MM.1S (cell line): ENCODE measurements around the gene TRAF3.

Experiments used
- DNase-seq: peaks from one replicate; pipeline ENCODE4 v3.0.0-alpha.2; 2015
- H2AFZ ChIP-seq: fragments of 300-600 bp; sonication (generic); 2 replicates; pipeline ENCODE4 v1.6.0; 2016; ENCODE audit warnings: antibody characterized with exemption, low read length
- H3F3A ChIP-seq: fragments of 300-600 bp; sonication (generic); 2 replicates; pipeline ENCODE4 v1.6.1; 2016; ENCODE audit warnings: mild to moderate bottlenecking, antibody characterized with exemption, low read length, moderate library complexity, mixed read lengths; ENCODE audit not compliant: insufficient read depth
- H3K27ac ChIP-seq: fragments of 300-600 bp; sonication (generic); 2 replicates; pipeline ENCODE4 v1.5.1; 2016; ENCODE audit warnings: mild to moderate bottlenecking, low read length
- H3K27me3 ChIP-seq: fragments of 300-600 bp; sonication (generic); replicated peaks from 2 replicates; pipeline ENCODE4 v1.6.0; 2016; ENCODE audit warnings: low read length; ENCODE audit not compliant: insufficient read depth
- H3K36me3 ChIP-seq: fragments of 300-600 bp; sonication (generic); replicated peaks from 2 replicates; pipeline ENCODE4 v1.6.1; 2016; ENCODE audit warnings: mild to moderate bottlenecking, low read length, mixed read lengths; ENCODE audit not compliant: insufficient read depth
- H3K4me1 ChIP-seq: fragments of 300-600 bp; sonication (generic); 2 replicates; pipeline ENCODE4 v1.6.1; 2016; ENCODE audit warnings: low read length, mixed read lengths
- H3K4me2 ChIP-seq: fragments of 300-600 bp; sonication (generic); 2 replicates; pipeline ENCODE4 v1.6.0; 2016; ENCODE audit warnings: low read depth, low read length
- H3K4me3 ChIP-seq: fragments of 300-600 bp; sonication (generic); 2 replicates; pipeline ENCODE4 v1.5.1; 2016; ENCODE audit warnings: low read length, mixed read lengths
- H3K79me2 ChIP-seq: fragments of 300-600 bp; sonication (generic); 2 replicates; pipeline ENCODE4 v1.6.1; 2016; ENCODE audit warnings: mixed run types, low read length, mixed read lengths
- H3K9ac ChIP-seq: fragments of 300-600 bp; sonication (generic); 2 replicates; pipeline ENCODE4 v1.6.1; 2016; ENCODE audit warnings: low read length, mixed read lengths
- H3K9me2 ChIP-seq: fragments of 300-600 bp; sonication (generic); replicated peaks from 2 replicates; pipeline ENCODE4 v1.6.1; 2016; ENCODE audit warnings: mild to moderate bottlenecking, low read length, mixed read lengths; ENCODE audit not compliant: insufficient read depth
- H3K9me3 ChIP-seq: fragments of 300-600 bp; sonication (generic); replicated peaks from 2 replicates; pipeline ENCODE4 v1.6.1; 2016; ENCODE audit warnings: mild to moderate bottlenecking, low read length, mixed read lengths; ENCODE audit not compliant: insufficient read depth
- H4K20me1 ChIP-seq: fragments of 300-600 bp; sonication (generic); 2 replicates; pipeline ENCODE4 v1.6.1; 2016; ENCODE audit warnings: mild to moderate bottlenecking, low read length, moderate library complexity, mixed read lengths; ENCODE audit not compliant: insufficient read depth
- EZH2 ChIP-seq: fragments of 300-600 bp; sonication (generic); optimal IDR thresholded peaks from 2 replicates; pipeline ENCODE3; 2017; ENCODE audit warnings: low read depth, mild to moderate bottlenecking, antibody characterized with exemption, low read length, mixed read lengths
- EZH2phosphoT487 ChIP-seq: fragments of 300-600 bp; sonication (generic); IDR thresholded peaks from 2 replicates; pipeline ENCODE4 v1.6.1; 2018; ENCODE audit warnings: antibody characterized with exemption, low read length
- TF ChIP-seq, protein P1 (sequence below): fragments of 300-600 bp; sonication (generic); IDR thresholded peaks from 2 replicates; pipeline ENCODE4 v1.5.1; 2016; ENCODE audit warnings: antibody characterized with exemption, low read length, mixed read lengths

TRAF3 gene

GRCh38 chr14:102911991-102912761, 134.9 kb downstream of the TRAF3 start:
- Histone ChIP-seq H3K27ac (no peak overlapping the region), H3K4me2 (no peak overlapping the region), H3F3A (no peaks in the 10 kb centered on the region), H3K9me3 (no peaks in the 10 kb centered on the region), H3K27me3 (no peaks in the 10 kb centered on the region), H3K4me1 (no peaks in the 10 kb centered on the region), H3K9ac (no peak overlapping the region), H2AFZ (no peak overlapping the region), H3K9me2 (no peaks in the 10 kb centered on the region), H3K79me2 (no peaks in the 10 kb centered on the region), H4K20me1 (no peaks in the 10 kb centered on the region), H3K36me3 (no peaks in the 10 kb centered on the region), H3K4me3 (no peak overlapping the region)
- DNase-seq = no peak
- TF ChIP-seq EZH2phosphoT487 (no peak), EZH2 (no peak)
- TF ChIP-seq, protein P1, sequence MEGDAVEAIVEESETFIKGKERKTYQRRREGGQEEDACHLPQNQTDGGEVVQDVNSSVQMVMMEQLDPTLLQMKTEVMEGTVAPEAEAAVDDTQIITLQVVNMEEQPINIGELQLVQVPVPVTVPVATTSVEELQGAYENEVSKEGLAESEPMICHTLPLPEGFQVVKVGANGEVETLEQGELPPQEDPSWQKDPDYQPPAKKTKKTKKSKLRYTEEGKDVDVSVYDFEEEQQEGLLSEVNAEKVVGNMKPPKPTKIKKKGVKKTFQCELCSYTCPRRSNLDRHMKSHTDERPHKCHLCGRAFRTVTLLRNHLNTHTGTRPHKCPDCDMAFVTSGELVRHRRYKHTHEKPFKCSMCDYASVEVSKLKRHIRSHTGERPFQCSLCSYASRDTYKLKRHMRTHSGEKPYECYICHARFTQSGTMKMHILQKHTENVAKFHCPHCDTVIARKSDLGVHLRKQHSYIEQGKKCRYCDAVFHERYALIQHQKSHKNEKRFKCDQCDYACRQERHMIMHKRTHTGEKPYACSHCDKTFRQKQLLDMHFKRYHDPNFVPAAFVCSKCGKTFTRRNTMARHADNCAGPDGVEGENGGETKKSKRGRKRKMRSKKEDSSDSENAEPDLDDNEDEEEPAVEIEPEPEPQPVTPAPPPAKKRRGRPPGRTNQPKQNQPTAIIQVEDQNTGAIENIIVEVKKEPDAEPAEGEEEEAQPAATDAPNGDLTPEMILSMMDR = no peak

- no peaks in the 10 kb centered on the region for H4K20me1 ChIP-seq
- H3K79me2 ChIP-seq = no peaks in the 10 kb centered on the region
- H3K9me3 ChIP-seq = no peaks in the 10 kb centered on the region
- no peak overlapping the region for H3K27ac ChIP-seq
- no peaks in the 10 kb centered on the region for H3K4me1 ChIP-seq
- H3K4me2 ChIP-seq = no peak overlapping the region
- H3K9ac ChIP-seq = no peak overlapping the region
- DNase-seq = no peak
- no peak overlapping the region for H2AFZ ChIP-seq
- H3F3A ChIP-seq = no peaks in the 10 kb centered on the region
- no peak overlapping the region for H3K4me3 ChIP-seq
- no peaks in the 10 kb centered on the region for H3K9me2 ChIP-seq
- no peaks in the 10 kb centered on the region for H3K27me3 ChIP-seq
- H3K36me3 ChIP-seq = no peaks in the 10 kb centered on the region
- TF ChIP-seq EZH2phosphoT487 = no peak
- TF ChIP-seq, protein P1 = no peak
- TF ChIP-seq EZH2 = no peak
These were observed 136.3 kb downstream of the TRAF3 start for GRCh38 chr14:102913341-102914211.

GRCh38 chr14:102914474-102915291, 137.4 kb downstream of the TRAF3 start:
- DNase-seq = no peak
- Histone ChIP-seq H2AFZ (no peak overlapping the region), H3K79me2 (no peaks in the 10 kb centered on the region), H3K36me3 (no peaks in the 10 kb centered on the region), H3K27ac (no peak overlapping the region), H3K9ac (no peak overlapping the region), H3F3A (no peaks in the 10 kb centered on the region), H3K9me2 (no peaks in the 10 kb centered on the region), H3K4me3 (no peak overlapping the region), H3K27me3 (no peaks in the 10 kb centered on the region), H3K4me2 (no peak overlapping the region), H3K4me1 (no peaks in the 10 kb centered on the region), H4K20me1 (no peaks in the 10 kb centered on the region), H3K9me3 (no peaks in the 10 kb centered on the region)
- TF ChIP-seq, protein P1 = no peak
- TF ChIP-seq EZH2 (no peak), EZH2phosphoT487 (no peak)
